ENCODE data around the gene SLC39A11.
A peak's percentile ranks its signal among the peaks of the same experiment; 100 is the strongest.

Gene SLC39A11

GRCh38 chr17:72879877-72880276, 212.6 kb downstream of the SLC39A11 start:
- Histone ChIP-seq H3K4me3 (ENCODE audit: control insufficient read depth in 1 of 7, extremely low read depth in 1 of 7, insufficient read depth in 4 of 7, low read depth in 2 of 7, low read length in 6 of 7) (no peak overlapping the region), H3K27me3 (replicated peaks in 2 of 5; ENCODE audit: control insufficient read depth in 4 of 5, insufficient read depth in 5 of 5, low read length in 4 of 5) (no peaks in the 10 kb centered on the region), H3K27ac (ENCODE audit: insufficient read depth in 1 of 2, low read depth in 1 of 2, low read length in 2 of 2, poor library complexity in 1 of 2, severe bottlenecking in 2 of 2) (no peak overlapping the region), H3K4me1 (ENCODE audit: control extremely low read depth in 1 of 4, control insufficient read depth in 4 of 4, insufficient read depth in 4 of 4, low read length in 3 of 4) (no peaks in the 10 kb centered on the region), H3K36me3 (ENCODE audit: control insufficient read depth in 4 of 4, insufficient read depth in 4 of 4, low read length in 3 of 4) (peaks cover 0 to 18% (median 2%) of the 10 kb centered on the region in 4 experiments), H3K9me3 (ENCODE audit: control extremely low read depth in 1 of 5, control insufficient read depth in 4 of 5, insufficient read depth in 2 of 5, low read depth in 1 of 5, low read length in 4 of 5) (peaks cover 0 to 51% (median 33%) of the 10 kb centered on the region in 5 experiments)
- no peak for DNase-seq
- WGBS (ENCODE audit: insufficient coverage): no CpG with 5 or more reads among the region's 2 CpGs
- POLR2A ChIA-PET: no interaction called here
- CTCF ChIA-PET: no interaction called here

GRCh38 chr17:72878975-72879660, 213.4 kb downstream of the SLC39A11 start:
- Histone ChIP-seq H3K9me3 (ENCODE audit: control extremely low read depth in 1 of 5, control insufficient read depth in 4 of 5, insufficient read depth in 2 of 5, low read depth in 1 of 5, low read length in 4 of 5) (peaks cover 0 to 52% (median 35%) of the 10 kb centered on the region in 5 experiments), H3K4me3 (ENCODE audit: control insufficient read depth in 1 of 7, extremely low read depth in 1 of 7, insufficient read depth in 4 of 7, low read depth in 2 of 7, low read length in 6 of 7) (no peak overlapping the region), H3K36me3 (ENCODE audit: control insufficient read depth in 4 of 4, insufficient read depth in 4 of 4, low read length in 3 of 4) (peaks cover 0 to 22% (median 2%) of the 10 kb centered on the region in 4 experiments), H3K4me1 (ENCODE audit: control extremely low read depth in 1 of 4, control insufficient read depth in 4 of 4, insufficient read depth in 4 of 4, low read length in 3 of 4) (no peaks in the 10 kb centered on the region), H3K27ac (ENCODE audit: insufficient read depth in 1 of 2, low read depth in 1 of 2, low read length in 2 of 2, poor library complexity in 1 of 2, severe bottlenecking in 2 of 2) (no peak overlapping the region), H3K27me3 (replicated peaks in 2 of 5; ENCODE audit: control insufficient read depth in 4 of 5, insufficient read depth in 5 of 5, low read length in 4 of 5) (no peaks in the 10 kb centered on the region)
- 97% methylated on average over 4 of the region's 6 CpGs for WGBS (ENCODE audit: insufficient coverage)
- ChIA-PET POLR2A (no interaction called here), CTCF (interaction anchor here (0.5 kb wide), 1 partner anchor 200 kb away, joined by 3 read pairs; no protein-coding TSS in a partner anchor)
- no peak for DNase-seq

- WGBS (ENCODE audit: insufficient coverage): 100% methylated on average over 6 of the region's 8 CpGs
- Histone ChIP-seq H3K4me3 (ENCODE audit: control insufficient read depth in 1 of 7, extremely low read depth in 1 of 7, insufficient read depth in 4 of 7, low read depth in 2 of 7, low read length in 6 of 7) (no peak overlapping the region), H3K27me3 (replicated peaks in 2 of 5; ENCODE audit: control insufficient read depth in 4 of 5, insufficient read depth in 5 of 5, low read length in 4 of 5) (no peaks in the 10 kb centered on the region), H3K9me3 (ENCODE audit: control extremely low read depth in 1 of 5, control insufficient read depth in 4 of 5, insufficient read depth in 2 of 5, low read depth in 1 of 5, low read length in 4 of 5) (peaks cover 0 to 59% (median 34%) of the 10 kb centered on the region in 5 experiments), H3K27ac (ENCODE audit: insufficient read depth in 1 of 2, low read depth in 1 of 2, low read length in 2 of 2, poor library complexity in 1 of 2, severe bottlenecking in 2 of 2) (no peak overlapping the region), H3K36me3 (ENCODE audit: control insufficient read depth in 4 of 4, insufficient read depth in 4 of 4, low read length in 3 of 4) (peaks cover 0 to 22% (median 0%) of the 10 kb centered on the region in 4 experiments), H3K4me1 (ENCODE audit: control extremely low read depth in 1 of 4, control insufficient read depth in 4 of 4, insufficient read depth in 4 of 4, low read length in 3 of 4) (no peaks in the 10 kb centered on the region)
- no peak for DNase-seq
- ChIA-PET POLR2A (no interaction called here), CTCF (no interaction called here)
Measured at GRCh38 chr17:72877348-72877747, 215.1 kb downstream of the SLC39A11 start.

GRCh38 chr17:72876413-72876812, 216.1 kb downstream of the SLC39A11 start:
- Histone ChIP-seq H3K36me3 (ENCODE audit: control insufficient read depth in 4 of 4, insufficient read depth in 4 of 4, low read length in 3 of 4) (peaks cover 0 to 22% (median 0%) of the 10 kb centered on the region in 4 experiments), H3K4me3 (ENCODE audit: control insufficient read depth in 1 of 7, extremely low read depth in 1 of 7, insufficient read depth in 4 of 7, low read depth in 2 of 7, low read length in 6 of 7) (no peak overlapping the region), H3K27me3 (replicated peaks in 2 of 5; ENCODE audit: control insufficient read depth in 4 of 5, insufficient read depth in 5 of 5, low read length in 4 of 5) (no peaks in the 10 kb centered on the region), H3K27ac (ENCODE audit: insufficient read depth in 1 of 2, low read depth in 1 of 2, low read length in 2 of 2, poor library complexity in 1 of 2, severe bottlenecking in 2 of 2) (no peak overlapping the region), H3K9me3 (ENCODE audit: control extremely low read depth in 1 of 5, control insufficient read depth in 4 of 5, insufficient read depth in 2 of 5, low read depth in 1 of 5, low read length in 4 of 5) (peaks cover 0 to 57% (median 30%) of the 10 kb centered on the region in 5 experiments), H3K4me1 (ENCODE audit: control extremely low read depth in 1 of 4, control insufficient read depth in 4 of 4, insufficient read depth in 4 of 4, low read length in 3 of 4) (no peaks in the 10 kb centered on the region)
- no peak for DNase-seq
- ChIA-PET CTCF (interaction anchor here (1.6 kb wide), 1 partner anchor 11 kb away, joined by 5 read pairs; no protein-coding TSS in a partner anchor), POLR2A (no interaction called here)
- 100% methylated on average over 1 of the region's 1 CpG for WGBS (ENCODE audit: insufficient coverage)

DNA sequence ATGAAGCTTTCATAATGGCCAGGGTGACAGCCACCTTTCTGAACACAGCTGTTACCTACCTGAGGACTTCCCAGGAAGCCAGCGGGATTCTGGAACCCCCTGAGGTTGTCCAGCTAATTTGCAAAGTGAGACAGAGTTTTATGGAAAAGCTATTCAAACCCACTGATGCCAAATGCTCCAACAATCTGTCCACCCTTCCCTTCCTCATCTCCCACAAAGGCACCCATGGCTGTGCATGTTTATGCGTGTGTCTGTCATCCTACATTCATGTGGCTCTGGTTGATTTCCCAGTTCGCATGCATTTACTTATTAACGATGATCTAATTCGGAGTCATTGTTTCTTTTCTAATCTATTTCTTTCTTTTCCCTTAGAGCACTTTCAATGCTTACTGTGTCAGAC, 217.1 kb downstream of the SLC39A11 start:
- 96% methylated on average over 5 of the region's 5 CpGs for WGBS (ENCODE audit: insufficient coverage)

DNA sequence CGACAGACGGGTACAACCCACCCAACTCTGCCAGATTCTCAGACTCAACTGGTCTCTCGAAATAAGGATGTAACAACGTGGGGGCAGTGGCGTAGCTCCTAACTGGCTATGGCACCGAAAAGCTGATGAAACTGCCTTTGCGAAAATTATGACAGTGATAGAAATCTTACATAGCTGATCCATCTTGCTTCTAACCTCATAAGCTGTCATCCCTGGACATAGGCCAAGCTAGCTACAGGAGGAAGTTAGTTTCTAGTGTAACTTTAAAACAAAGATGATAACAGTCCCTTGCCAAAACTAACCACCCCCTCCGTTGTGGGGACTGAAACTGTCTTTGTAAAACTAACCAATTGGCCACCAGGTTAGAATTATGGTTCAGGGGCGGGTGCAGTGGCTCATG, 220.1 kb downstream of the SLC39A11 start:
- CTCF ChIA-PET: no interaction called here
- Histone ChIP-seq H3K36me3 (ENCODE audit: control insufficient read depth in 4 of 4, insufficient read depth in 4 of 4, low read length in 3 of 4) (peaks cover 0 to 15% (median 0%) of the 10 kb centered on the region in 4 experiments), H3K4me1 (ENCODE audit: control extremely low read depth in 1 of 4, control insufficient read depth in 4 of 4, insufficient read depth in 4 of 4, low read length in 3 of 4) (no peaks in the 10 kb centered on the region), H3K27me3 (replicated peaks in 2 of 5; ENCODE audit: control insufficient read depth in 4 of 5, insufficient read depth in 5 of 5, low read length in 4 of 5) (no peaks in the 10 kb centered on the region), H3K27ac (ENCODE audit: insufficient read depth in 1 of 2, low read depth in 1 of 2, low read length in 2 of 2, poor library complexity in 1 of 2, severe bottlenecking in 2 of 2) (no peak overlapping the region), H3K4me3 (ENCODE audit: control insufficient read depth in 1 of 7, extremely low read depth in 1 of 7, insufficient read depth in 4 of 7, low read depth in 2 of 7, low read length in 6 of 7) (no peak overlapping the region), H3K9me3 (ENCODE audit: control extremely low read depth in 1 of 5, control insufficient read depth in 4 of 5, insufficient read depth in 2 of 5, low read depth in 1 of 5, low read length in 4 of 5) (peaks cover 0 to 31% (median 11%) of the 10 kb centered on the region in 5 experiments)
- POLR2A ChIA-PET: no interaction called here
- 97% methylated on average over 8 of the region's 9 CpGs for WGBS (ENCODE audit: insufficient coverage)
- peak in 2 of 3 donors; percentile 14 to 41 for DNase-seq

More for the DNA sequence above, 217.1 kb downstream of the SLC39A11 start:
- no peak for DNase-seq
- ChIA-PET POLR2A (no interaction called here), CTCF (interaction anchor here (1.6 kb wide), 1 partner anchor 9 kb away, joined by 5 read pairs; no protein-coding TSS in a partner anchor)
- Histone ChIP-seq H3K36me3 (ENCODE audit: control insufficient read depth in 4 of 4, insufficient read depth in 4 of 4, low read length in 3 of 4) (peaks cover 0 to 22% (median 0%) of the 10 kb centered on the region in 4 experiments), H3K9me3 (ENCODE audit: control extremely low read depth in 1 of 5, control insufficient read depth in 4 of 5, insufficient read depth in 2 of 5, low read depth in 1 of 5, low read length in 4 of 5) (peaks cover 0 to 55% (median 29%) of the 10 kb centered on the region in 5 experiments), H3K27ac (ENCODE audit: insufficient read depth in 1 of 2, low read depth in 1 of 2, low read length in 2 of 2, poor library complexity in 1 of 2, severe bottlenecking in 2 of 2) (no peak overlapping the region), H3K27me3 (replicated peaks in 2 of 5; ENCODE audit: control insufficient read depth in 4 of 5, insufficient read depth in 5 of 5, low read length in 4 of 5) (no peaks in the 10 kb centered on the region), H3K4me3 (ENCODE audit: control insufficient read depth in 1 of 7, extremely low read depth in 1 of 7, insufficient read depth in 4 of 7, low read depth in 2 of 7, low read length in 6 of 7) (no peak overlapping the region), H3K4me1 (ENCODE audit: control extremely low read depth in 1 of 4, control insufficient read depth in 4 of 4, insufficient read depth in 4 of 4, low read length in 3 of 4) (no peaks in the 10 kb centered on the region)

DNA sequence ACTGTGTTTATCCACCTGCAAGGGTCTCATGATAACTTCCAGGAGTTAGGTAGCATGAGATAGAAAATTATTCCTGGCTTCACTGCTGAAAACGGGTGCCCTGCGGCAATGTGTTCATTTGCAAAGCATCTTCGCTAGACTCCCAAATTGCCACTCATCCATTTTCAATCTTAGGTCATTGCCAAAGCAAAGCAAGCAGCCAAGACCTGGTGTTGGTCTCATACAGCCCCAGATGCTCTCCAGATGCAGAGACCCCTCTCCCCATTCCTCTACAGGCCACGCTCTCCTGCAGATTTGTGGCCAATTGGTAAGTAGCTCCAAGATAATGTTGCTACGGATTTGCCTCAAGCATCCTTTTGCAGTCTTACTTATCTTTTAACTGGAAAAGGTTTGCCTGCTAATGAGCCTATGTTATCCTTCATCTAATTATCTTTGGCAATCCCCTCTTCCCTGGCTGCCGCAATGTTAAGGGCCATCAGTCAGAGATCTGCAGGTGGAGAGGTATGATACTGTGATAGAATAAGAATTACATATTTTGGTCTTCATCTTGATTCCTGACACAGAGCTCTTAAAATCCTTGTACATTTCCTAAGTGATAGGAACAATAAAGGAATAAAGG, 222.0 kb downstream of the SLC39A11 start:
- Histone ChIP-seq H3K9me3 (ENCODE audit: control extremely low read depth in 1 of 5, control insufficient read depth in 4 of 5, insufficient read depth in 2 of 5, low read depth in 1 of 5, low read length in 4 of 5) (peaks cover 0 to 24% (median 0%) of the 10 kb centered on the region in 5 experiments), H3K27ac (ENCODE audit: insufficient read depth in 1 of 2, low read depth in 1 of 2, low read length in 2 of 2, poor library complexity in 1 of 2, severe bottlenecking in 2 of 2) (no peak overlapping the region), H3K36me3 (ENCODE audit: control insufficient read depth in 4 of 4, insufficient read depth in 4 of 4, low read length in 3 of 4) (peaks cover 0 to 13% (median 0%) of the 10 kb centered on the region in 4 experiments), H3K27me3 (replicated peaks in 2 of 5; ENCODE audit: control insufficient read depth in 4 of 5, insufficient read depth in 5 of 5, low read length in 4 of 5) (no peaks in the 10 kb centered on the region), H3K4me1 (ENCODE audit: control extremely low read depth in 1 of 4, control insufficient read depth in 4 of 4, insufficient read depth in 4 of 4, low read length in 3 of 4) (no peaks in the 10 kb centered on the region), H3K4me3 (ENCODE audit: control insufficient read depth in 1 of 7, extremely low read depth in 1 of 7, insufficient read depth in 4 of 7, low read depth in 2 of 7, low read length in 6 of 7) (no peak overlapping the region)
- POLR2A ChIA-PET: no interaction called here
- 98% methylated on average over 5 of the region's 6 CpGs for WGBS (ENCODE audit: insufficient coverage)
- CTCF ChIA-PET: no interaction called here
- no peak for DNase-seq
